Vagina (tissue), 2 donors: Measurements from ENCODE around the gene TUBA1A.
"Not testable (repeated sequence)": the region's sequence is repeated elsewhere in the genome, so short reads cannot be mapped to it uniquely, and the experiment has no call there.

Experiments used
- POLR2A ChIP-seq, 2 donors: fragments of 450-650 bp; IDR thresholded peaks; one replicate each; pipeline ENCODE4 v1.6.1; 2017; ENCODE audit warnings: antibody characterized with exemption in 2 of 2, mild to moderate bottlenecking in 2 of 2, moderate library complexity in 2 of 2
- POLR2AphosphoS5 ChIP-seq, 2 donors: sonication (generic); formaldehyde crosslinking; IDR thresholded peaks; one replicate each; pipeline ENCODE4 v1.9.0; 2017; ENCODE audit warnings: antibody characterized with exemption in 2 of 2, mild to moderate bottlenecking in 2 of 2, low read depth in 1 of 2; ENCODE audit not compliant: insufficient read depth in 1 of 2

DNA sequence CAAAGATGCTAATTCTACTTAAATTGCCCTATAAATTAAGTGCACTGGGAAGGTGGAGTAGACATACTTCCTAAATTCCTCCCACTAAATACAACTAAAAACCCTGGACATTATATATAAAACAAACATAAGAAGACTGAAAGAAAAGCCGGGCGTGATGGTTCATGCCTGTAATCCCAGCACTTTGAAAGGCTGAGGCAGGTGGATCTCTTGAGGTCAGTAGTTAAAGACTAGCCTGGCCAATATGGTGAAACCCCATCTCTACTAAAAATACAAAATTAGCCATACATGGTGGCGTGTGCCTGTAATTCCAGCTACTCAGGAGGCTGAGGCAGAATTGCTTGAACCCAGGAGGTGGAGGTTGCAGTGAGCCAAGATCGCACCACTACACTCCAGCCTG lies 27.0 kb downstream of the TUBA1A start:
- not testable (repeated sequence) for TF ChIP-seq POLR2AphosphoS5 (IDR thresholded peaks at IDR 0.05; ENCODE audit: insufficient read depth in 1 of 2, low read depth in 1 of 2); POLR2A (IDR thresholded peaks at IDR 0.05)
